MV-4-11 (cell line): ENCODE results near the gene TSPAN17.
"Not testable (repeated sequence)": the region's sequence is repeated elsewhere in the genome, so short reads cannot be mapped to it uniquely, and the experiment has no call there.

Source experiments
- DNase-seq: peaks from one replicate; lab custom pipeline; 2025; lab: John Stamatoyannopoulos, UW

TSPAN17 gene

GRCh38 chr5:176680226-176680563 lies 32.9 kb downstream of the TSPAN17 start:
- DNase-seq = no peak

GRCh38 chr5:176682016-176682531 lies 34.8 kb downstream of the TSPAN17 start:
- DNase-seq = no peak

DNA sequence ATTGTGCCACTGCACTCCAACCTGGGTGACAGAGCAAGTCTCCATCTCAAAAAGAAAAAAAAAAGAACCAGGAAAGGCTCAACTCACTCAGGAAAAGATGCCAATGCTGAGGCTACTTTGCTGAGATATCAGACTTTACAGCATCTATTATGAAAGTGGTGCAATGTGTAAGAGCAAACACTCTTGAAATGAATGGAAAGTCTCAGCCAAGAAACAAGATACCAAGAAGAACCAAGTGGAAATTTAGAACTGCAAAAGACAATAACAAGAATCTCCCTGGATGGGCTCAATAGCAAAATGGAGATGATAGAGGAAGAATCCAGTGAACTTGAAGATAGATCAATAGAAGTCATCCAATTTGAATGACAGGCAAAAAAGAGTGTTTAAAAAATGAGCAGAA lies 37.7 kb downstream of the TSPAN17 start:
- DNase-seq = no peak

DNA sequence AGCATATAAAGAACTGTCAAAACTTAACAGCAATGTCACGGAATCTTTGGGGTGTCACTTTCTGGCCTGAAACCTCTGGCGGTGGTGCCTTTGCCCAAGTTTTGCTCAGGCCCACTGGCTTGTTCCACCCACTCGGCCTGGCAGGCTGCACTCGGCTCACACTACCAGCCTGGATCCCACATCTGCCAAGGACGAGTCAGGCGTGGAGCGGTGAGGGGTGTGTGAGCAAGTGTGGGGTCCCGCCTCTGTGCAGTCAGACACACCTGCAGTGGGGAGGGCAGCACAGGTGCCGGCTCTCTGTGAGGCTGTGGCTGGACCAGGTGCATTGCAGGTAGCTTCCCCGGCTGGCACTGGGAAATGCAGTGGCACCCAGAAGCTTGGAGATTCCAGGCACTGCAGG lies 40.0 kb downstream of the TSPAN17 start:
- no peak for DNase-seq

DNA sequence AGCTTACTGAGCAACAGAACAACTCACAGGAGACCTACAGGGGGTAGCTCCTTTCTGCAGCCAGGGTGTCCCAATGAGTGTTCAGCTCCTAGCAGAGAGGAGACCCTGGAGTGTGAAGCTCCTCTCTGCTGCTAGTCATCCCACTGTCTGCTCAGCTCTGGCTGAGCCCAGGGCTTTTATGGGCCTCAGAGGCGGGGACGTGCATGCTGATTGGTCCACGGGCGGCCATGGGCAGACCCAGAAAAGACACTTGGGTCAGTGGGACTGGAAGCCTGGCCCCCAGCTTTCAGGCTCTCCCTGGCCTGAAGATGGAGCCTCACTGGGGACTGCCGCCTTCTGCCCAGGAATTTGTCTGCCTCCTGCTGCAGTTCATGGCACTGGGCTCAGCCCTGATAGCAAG lies 40.6 kb downstream of the TSPAN17 start:
- DNase-seq = no peak

DNA sequence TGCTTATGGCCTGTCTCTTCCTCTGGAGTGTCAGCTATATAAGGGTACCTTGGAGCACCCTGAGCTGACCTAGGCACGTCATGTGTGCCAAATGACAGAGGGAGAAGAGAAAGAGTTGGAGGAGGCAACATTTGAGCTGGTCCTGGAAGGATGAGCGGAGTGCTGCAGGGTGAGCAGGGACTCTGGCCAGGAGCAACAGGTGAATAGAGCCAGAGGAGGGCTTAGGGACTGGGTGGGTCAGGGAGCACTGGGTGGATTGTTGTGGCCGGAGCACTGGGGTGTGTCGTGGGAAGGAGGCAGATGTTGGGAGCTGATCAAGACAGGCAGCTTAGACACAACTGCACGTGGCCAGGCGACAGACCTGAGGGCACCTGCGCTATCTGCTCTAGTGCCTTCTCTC lies 43.6 kb downstream of the TSPAN17 start:
- no peak for DNase-seq

GRCh38 chr5:176691524-176691923 lies 44.2 kb downstream of the TSPAN17 start:
- DNase-seq = no peak

- peak; percentile 75 for DNase-seq
Observed at GRCh38 chr5:176692326-176692725, 45.0 kb downstream of the TSPAN17 start.

DNA sequence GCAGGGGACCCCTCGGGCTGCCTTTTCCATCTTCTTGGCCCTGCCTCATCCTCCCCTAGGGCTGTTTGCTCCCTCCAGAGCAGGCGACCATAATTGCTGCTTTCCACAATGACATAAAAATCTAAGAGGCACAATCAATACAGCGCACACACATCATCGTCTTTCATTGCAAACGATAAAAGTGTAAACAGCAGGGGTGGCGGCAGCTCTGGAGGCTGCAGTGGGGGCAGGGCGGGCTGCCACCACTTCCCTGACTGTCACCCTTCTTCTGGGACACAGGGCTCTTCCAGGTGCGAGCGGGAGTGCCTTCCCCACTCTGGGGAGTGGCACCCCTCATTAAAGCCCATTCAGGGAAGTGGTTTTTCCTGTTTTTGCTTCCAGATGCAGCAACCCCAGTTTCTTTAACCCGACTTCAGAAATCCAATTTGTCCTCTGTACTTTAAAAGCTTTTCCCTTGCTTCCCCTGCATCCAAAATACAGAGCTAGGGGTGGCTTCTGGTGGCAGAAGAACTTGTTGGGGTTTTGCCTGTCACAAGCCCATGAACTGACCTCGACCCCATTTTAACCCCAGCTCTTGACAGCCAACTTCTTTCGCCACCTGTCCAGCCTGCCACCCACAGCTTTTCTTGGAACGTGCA lies 45.7 kb downstream of the TSPAN17 start:
- peak; percentile 51 for DNase-seq

- DNase-seq = peak; percentile 98
Observed at GRCh38 chr5:176693477-176693851, 46.2 kb downstream of the TSPAN17 start.

GRCh38 chr5:176694146-176694545 lies 46.9 kb downstream of the TSPAN17 start:
- no peak for DNase-seq

DNA sequence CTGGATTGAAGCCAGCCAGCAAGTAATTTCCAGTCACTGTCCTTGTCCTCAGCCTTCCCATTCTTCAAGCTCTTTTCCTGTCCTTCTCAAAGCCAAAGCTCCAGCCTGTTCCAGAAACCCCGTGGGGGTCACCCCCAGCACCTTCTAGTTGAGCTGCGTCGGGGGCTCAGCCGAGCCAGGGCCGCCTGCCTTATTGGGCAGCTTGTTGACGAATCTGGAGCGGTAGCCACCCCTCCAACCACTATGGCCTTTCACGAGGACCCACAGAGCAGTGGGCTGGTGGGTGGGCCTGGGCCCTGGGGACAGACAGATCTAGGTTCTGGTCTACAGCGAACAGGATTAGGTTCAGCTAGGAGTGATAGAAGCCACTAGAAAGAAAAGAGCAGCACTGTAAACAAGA lies 47.3 kb downstream of the TSPAN17 start:
- DNase-seq = no peak

GRCh38 chr5:176695073-176695472 lies 47.8 kb downstream of the TSPAN17 start:
- DNase-seq = peak; percentile 22

- no peak for DNase-seq
Observed at GRCh38 chr5:176697267-176697933, 50.1 kb downstream of the TSPAN17 start.

DNA sequence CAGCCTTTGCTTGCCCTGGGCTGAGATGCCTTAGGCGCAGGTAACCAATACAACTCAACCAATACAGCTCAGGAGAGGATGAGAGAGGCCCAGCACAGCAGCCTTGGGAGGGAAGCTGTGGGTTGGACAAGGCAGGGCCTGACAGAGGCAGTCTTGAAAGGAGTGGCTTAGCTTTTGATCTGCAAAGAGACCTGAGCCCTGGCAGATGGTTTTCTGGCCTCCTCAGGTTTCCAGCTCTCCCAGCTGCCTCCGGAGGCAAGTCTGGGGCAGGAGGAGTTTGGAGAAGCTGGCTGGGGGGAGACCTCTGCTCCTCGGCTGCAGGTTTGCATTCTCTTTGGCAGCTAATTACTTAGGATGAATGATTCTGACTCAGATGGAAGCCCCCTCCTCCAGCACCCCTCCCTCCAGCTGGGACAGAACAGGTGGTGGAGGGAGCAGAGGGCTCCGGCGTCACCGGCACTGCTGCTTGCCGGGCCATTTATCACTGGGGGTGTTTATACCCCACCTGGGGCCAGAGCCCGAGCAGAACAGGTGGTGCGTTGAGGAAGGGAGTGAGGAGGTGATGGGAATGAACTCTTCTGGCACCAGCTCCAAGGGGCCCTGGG lies 50.8 kb downstream of the TSPAN17 start:
- DNase-seq = no peak

DNA sequence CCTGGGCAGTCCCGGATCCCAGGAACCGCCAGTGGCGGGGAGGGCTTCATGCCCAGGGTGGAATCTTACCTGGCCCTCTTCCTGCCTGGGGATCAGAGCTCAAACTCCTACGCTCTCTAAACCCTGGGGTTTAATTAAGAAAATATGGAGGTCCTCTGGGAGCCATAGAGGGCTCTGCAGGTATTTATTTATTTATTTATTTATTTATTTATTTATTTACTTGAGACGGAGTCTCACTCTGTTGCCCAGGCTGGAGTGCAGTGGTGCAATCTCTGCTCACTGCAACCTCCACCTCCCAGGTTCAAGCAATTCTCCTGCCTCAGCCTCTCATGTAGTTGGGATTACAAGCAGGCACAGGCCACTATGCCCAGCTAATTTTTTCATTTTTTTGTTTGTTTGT lies 52.2 kb downstream of the TSPAN17 start:
- not testable (repeated sequence) for DNase-seq

- peak; percentile 53 for DNase-seq
Observed at GRCh38 chr5:176700239-176700847, 53.1 kb downstream of the TSPAN17 start.

GRCh38 chr5:176702671-176703641 lies 55.7 kb downstream of the TSPAN17 start:
- DNase-seq = no peak

GRCh38 chr5:176703857-176704256 lies 56.6 kb downstream of the TSPAN17 start:
- peak; percentile 6 for DNase-seq

DNA sequence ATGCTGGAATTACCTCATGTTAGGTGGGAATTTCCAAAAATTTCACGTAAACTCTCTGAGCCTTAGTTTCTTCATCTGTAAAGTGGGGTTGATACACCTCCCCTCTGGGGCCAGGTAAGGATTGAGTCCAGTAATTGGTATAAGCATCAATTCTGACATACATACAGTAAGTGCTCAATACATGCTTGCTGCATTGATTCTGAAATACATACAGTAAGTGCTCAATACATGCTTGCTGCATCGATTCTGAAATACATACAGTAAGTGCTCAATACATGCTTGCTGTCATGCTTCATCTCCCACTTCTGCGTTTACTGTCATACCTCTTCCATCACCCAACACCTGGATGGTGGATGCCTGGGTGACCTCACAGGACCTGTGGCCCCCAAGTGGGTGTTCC lies 57.1 kb downstream of the TSPAN17 start:
- DNase-seq = no peak

GRCh38 chr5:176704817-176705216 lies 57.5 kb downstream of the TSPAN17 start:
- no peak for DNase-seq
